ENCODE measurements around the gene SPATA19. TPM values are rescaled to one million over a fixed set of nuclear protein-coding genes. Genes with fewer than 3 reads are reported as not detected.

The SPATA19 gene
- total RNA-seq, 2 experiments from 2014 or later = not detected

GRCh38 chr11:133816146-133816870 lies 29.0 kb downstream of the SPATA19 start:
- CTCF ChIA-PET (ENCODE audit: unreplicated experiment) = interaction anchor here (0.6 kb wide), 1 partner anchor 19 kb away, joined by 3 read pairs; no protein-coding TSS in a partner anchor
- no peaks in the 10 kb centered on the region for H3K9me3 ChIP-seq (ENCODE audit: low read length)
- BruUV-seq (replicated peaks) = no TSS peak

GRCh38 chr11:133815636-133816035 lies 29.7 kb downstream of the SPATA19 start:
- no peak for DNase-seq (ENCODE audit: low spot score)
- intact Hi-C loops (cut with micrococcal nuclease; ENCODE audit: unreplicated experiment) = no loop called here
- Histone ChIP-seq H2AFZ (ENCODE audit: low read length) (no peak overlapping the region), H3K36me3 (ENCODE audit: insufficient read depth, low read length) (no peaks in the 10 kb centered on the region), H3K9me2 (ENCODE audit: insufficient read depth, low read length) (no peaks in the 10 kb centered on the region), H3K4me1 (ENCODE audit: insufficient read depth, low read length, poor library complexity, severe bottlenecking) (no peaks in the 10 kb centered on the region), H3K27ac (ENCODE audit: low read depth, low read length, poor library complexity, severe bottlenecking) (no peak overlapping the region), H3K4me2 (ENCODE audit: low read length) (no peak overlapping the region), H3K4me3 (ENCODE audit: low read depth, low read length, poor library complexity, severe bottlenecking) (no peak overlapping the region), H3K9me3 (ENCODE audit: low read length) (no peaks in the 10 kb centered on the region), H3K79me2 (ENCODE audit: insufficient read depth, low read depth, low read length) (no peaks in the 10 kb centered on the region), H4K20me1 (ENCODE audit: insufficient read depth, low read length) (no peaks in the 10 kb centered on the region)
- ChIA-PET CTCF (ENCODE audit: unreplicated experiment) (interaction anchor here (0.6 kb wide), 1 partner anchor 19 kb away, joined by 3 read pairs; no protein-coding TSS in a partner anchor), POLR2A (no interaction called here)
- no peak for TF ChIP-seq CTCF (conservative IDR thresholded peaks at IDR 0.05; ENCODE audit: low read length)
- TF ChIP-seq EZH2phosphoT487 (IDR thresholded peaks at IDR 0.05; ENCODE audit: borderline replicate concordance, low read depth, low read length) = no peak
- no TSS peak for BruUV-seq (replicated peaks)

More at GRCh38 chr11:133816146-133816870, 29.0 kb downstream of the SPATA19 start:
- no peak overlapping the region for H3K4me3 ChIP-seq (ENCODE audit: low read depth, low read length, poor library complexity, severe bottlenecking)
- TF ChIP-seq CTCF (conservative IDR thresholded peaks at IDR 0.05; ENCODE audit: low read length) = no peak
- TF ChIP-seq EZH2phosphoT487 (IDR thresholded peaks at IDR 0.05; ENCODE audit: borderline replicate concordance, low read depth, low read length) = no peak
- intact Hi-C loops (cut with micrococcal nuclease; ENCODE audit: unreplicated experiment) = no loop called here
- H3K9me2 ChIP-seq (ENCODE audit: insufficient read depth, low read length) = no peaks in the 10 kb centered on the region
- no peak for DNase-seq (ENCODE audit: low spot score)
- H3K27ac ChIP-seq (ENCODE audit: low read depth, low read length, poor library complexity, severe bottlenecking) = no peak overlapping the region
- H2AFZ ChIP-seq (ENCODE audit: low read length) = no peak overlapping the region
- H3K4me2 ChIP-seq (ENCODE audit: low read length) = no peak overlapping the region
- no peaks in the 10 kb centered on the region for H3K36me3 ChIP-seq (ENCODE audit: insufficient read depth, low read length)
- H3K4me1 ChIP-seq (ENCODE audit: insufficient read depth, low read length, poor library complexity, severe bottlenecking) = no peaks in the 10 kb centered on the region
- no peaks in the 10 kb centered on the region for H4K20me1 ChIP-seq (ENCODE audit: insufficient read depth, low read length)
- POLR2A ChIA-PET = no interaction called here
- H3K79me2 ChIP-seq (ENCODE audit: insufficient read depth, low read depth, low read length) = no peaks in the 10 kb centered on the region

- Histone ChIP-seq H3K79me2 (ENCODE audit: insufficient read depth, low read depth, low read length) (no peaks in the 10 kb centered on the region), H3K9me3 (ENCODE audit: low read length) (no peaks in the 10 kb centered on the region), H3K4me3 (ENCODE audit: low read depth, low read length, poor library complexity, severe bottlenecking) (no peak overlapping the region), H4K20me1 (ENCODE audit: insufficient read depth, low read length) (no peaks in the 10 kb centered on the region), H2AFZ (ENCODE audit: low read length) (no peak overlapping the region), H3K36me3 (ENCODE audit: insufficient read depth, low read length) (no peaks in the 10 kb centered on the region), H3K4me1 (ENCODE audit: insufficient read depth, low read length, poor library complexity, severe bottlenecking) (no peaks in the 10 kb centered on the region), H3K9me2 (ENCODE audit: insufficient read depth, low read length) (no peaks in the 10 kb centered on the region), H3K27ac (ENCODE audit: low read depth, low read length, poor library complexity, severe bottlenecking) (no peak overlapping the region), H3K4me2 (ENCODE audit: low read length) (no peak overlapping the region)
- BruUV-seq (replicated peaks) = no TSS peak
- ChIA-PET POLR2A (no interaction called here), CTCF (ENCODE audit: unreplicated experiment) (no interaction called here)
- intact Hi-C loops (cut with micrococcal nuclease; ENCODE audit: unreplicated experiment) = no loop called here
- no peak for DNase-seq (ENCODE audit: low spot score)
- TF ChIP-seq CTCF (conservative IDR thresholded peaks at IDR 0.05; ENCODE audit: low read length) (no peak), EZH2phosphoT487 (IDR thresholded peaks at IDR 0.05; ENCODE audit: borderline replicate concordance, low read depth, low read length) (no peak)
Observed at GRCh38 chr11:133814588-133815100, 30.7 kb downstream of the SPATA19 start.
